ENCODE data around the gene NPAS1.

Gene NPAS1

DNA sequence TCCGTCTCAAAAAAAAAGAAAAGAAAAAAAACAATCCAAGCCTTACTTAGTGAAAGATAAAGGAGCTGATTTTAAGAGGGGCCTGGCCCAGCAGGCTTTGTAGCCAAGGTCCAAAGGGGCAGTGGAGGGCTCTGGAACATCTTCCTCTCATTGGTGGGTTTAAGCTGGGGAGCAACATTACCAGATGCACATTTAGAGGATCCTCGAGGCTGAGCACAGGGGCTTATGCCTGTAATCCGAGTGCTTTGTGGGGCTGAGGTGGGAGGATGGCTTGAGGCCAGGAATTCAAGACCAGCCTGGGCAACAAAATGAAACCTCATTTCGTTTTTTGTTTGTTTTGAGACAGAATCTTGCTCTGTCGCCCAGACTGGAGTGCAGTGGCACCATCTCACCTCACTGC, 36.8 kb downstream of the NPAS1 start:
- DNase-seq (ENCODE audit: low read depth, low spot score): no peak
- TF ChIP-seq, protein P1, sequence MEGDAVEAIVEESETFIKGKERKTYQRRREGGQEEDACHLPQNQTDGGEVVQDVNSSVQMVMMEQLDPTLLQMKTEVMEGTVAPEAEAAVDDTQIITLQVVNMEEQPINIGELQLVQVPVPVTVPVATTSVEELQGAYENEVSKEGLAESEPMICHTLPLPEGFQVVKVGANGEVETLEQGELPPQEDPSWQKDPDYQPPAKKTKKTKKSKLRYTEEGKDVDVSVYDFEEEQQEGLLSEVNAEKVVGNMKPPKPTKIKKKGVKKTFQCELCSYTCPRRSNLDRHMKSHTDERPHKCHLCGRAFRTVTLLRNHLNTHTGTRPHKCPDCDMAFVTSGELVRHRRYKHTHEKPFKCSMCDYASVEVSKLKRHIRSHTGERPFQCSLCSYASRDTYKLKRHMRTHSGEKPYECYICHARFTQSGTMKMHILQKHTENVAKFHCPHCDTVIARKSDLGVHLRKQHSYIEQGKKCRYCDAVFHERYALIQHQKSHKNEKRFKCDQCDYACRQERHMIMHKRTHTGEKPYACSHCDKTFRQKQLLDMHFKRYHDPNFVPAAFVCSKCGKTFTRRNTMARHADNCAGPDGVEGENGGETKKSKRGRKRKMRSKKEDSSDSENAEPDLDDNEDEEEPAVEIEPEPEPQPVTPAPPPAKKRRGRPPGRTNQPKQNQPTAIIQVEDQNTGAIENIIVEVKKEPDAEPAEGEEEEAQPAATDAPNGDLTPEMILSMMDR (IDR thresholded peaks at IDR 0.05; ENCODE audit: low read depth, low read length): no peak
- in situ Hi-C loops (cut with HindIII; ENCODE audit: low sequenced_read_pairs): no loop called here
- no peak overlapping the region for H3K4me3 ChIP-seq (ENCODE audit: low read depth, low read length)

DNA sequence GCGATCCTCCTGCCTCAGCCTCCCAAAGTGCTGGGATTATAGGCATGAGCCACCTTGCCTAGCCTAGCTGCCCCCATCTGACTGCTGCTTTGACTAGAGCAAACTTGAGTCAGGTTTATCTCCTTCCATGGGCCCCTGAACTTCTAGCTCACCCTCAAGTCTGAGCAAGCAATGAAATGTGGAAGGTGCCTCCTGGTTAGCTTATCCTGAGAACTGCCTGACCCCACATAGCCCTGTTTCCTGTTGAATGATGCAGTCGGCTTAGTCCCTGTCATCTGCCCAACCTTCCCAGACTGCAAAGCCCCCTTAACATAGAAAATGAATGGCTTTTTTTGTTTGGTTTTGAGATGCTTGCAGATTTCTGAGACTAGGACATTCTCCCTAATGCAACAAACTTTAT, 37.7 kb downstream of the NPAS1 start:
- DNase-seq (ENCODE audit: low read depth, low spot score): peak; percentile 9
- no peak overlapping the region for H3K4me3 ChIP-seq (ENCODE audit: low read depth, low read length)
- in situ Hi-C loops (cut with HindIII; ENCODE audit: low sequenced_read_pairs): no loop called here
- TF ChIP-seq, protein P1 (IDR thresholded peaks at IDR 0.05; ENCODE audit: low read depth, low read length): no peak

DNA sequence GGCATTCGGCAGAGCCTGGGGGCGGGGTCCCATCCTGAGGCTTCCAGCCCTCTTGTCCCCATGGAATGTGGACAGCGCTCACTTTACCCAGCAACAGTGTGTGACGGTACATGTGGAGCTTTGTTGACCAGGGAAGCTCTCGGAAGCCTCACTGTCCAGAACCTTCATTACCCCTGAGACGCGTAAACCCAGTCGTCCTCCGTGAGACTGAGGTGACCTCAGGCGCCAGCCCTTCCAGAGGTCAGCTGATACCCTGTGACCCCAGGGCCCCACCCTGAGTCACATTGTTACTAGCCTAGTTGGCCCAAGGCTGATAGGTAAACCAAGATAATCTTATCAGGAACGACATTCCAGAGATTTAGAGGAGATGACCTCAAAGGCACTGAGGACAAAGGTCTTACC, 39.0 kb downstream of the NPAS1 start:
- in situ Hi-C loops (cut with HindIII; ENCODE audit: low sequenced_read_pairs): no loop called here
- DNase-seq (ENCODE audit: low read depth, low spot score): no peak

DNA sequence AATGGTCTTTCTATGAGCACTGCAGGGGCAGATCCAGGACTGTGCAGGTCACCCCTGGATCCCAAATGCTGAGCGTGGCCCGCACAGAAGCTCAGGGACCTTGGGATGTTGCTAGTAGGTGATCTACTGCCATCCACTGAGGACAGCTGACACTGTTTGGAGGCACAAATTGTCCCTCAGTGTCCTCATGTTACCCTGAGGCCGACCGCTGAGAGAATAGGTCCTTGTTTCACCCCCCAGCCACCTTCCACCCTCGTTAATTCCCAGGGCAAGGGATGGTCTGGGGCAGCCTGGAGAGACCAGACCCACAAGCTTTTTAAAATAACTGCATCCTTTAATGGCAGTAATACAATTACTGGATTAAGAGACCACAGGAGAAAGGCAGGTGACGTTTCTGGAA, 44.2 kb downstream of the NPAS1 start:
- DNase-seq (ENCODE audit: low read depth, low spot score): no peak
- TF ChIP-seq, protein P1 (IDR thresholded peaks at IDR 0.05; ENCODE audit: low read depth, low read length): no peak
- in situ Hi-C loops (cut with HindIII; ENCODE audit: low sequenced_read_pairs): no loop called here
- no peak overlapping the region for H3K4me3 ChIP-seq (ENCODE audit: low read depth, low read length)

More for the DNA sequence above, 39.0 kb downstream of the NPAS1 start:
- TF ChIP-seq, protein P1 (IDR thresholded peaks at IDR 0.05; ENCODE audit: low read depth, low read length): no peak
- no peak overlapping the region for H3K4me3 ChIP-seq (ENCODE audit: low read depth, low read length)

DNA sequence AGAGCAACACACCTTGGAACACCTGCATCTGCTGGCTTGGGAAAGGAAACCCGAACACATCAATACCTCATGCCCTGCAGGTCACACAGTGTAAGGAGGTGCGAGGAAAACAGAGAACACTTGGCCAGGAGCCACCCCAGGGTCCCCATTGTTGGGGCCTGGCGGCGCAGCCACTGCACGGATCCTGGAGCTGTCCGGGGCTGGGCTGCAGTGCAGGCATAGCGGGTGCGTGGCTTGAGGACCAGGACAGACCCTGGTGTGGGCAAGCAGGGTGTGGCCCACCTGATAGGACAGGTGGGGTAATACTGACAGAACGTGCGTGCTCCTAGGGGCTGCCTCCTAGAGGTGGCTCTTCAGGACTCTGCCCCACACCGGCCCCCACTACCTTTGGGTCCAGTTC, 45.6 kb downstream of the NPAS1 start:
- no peak overlapping the region for H3K4me3 ChIP-seq (ENCODE audit: low read depth, low read length)
- TF ChIP-seq, protein P1 (IDR thresholded peaks at IDR 0.05; ENCODE audit: low read depth, low read length): no peak
- no peak for DNase-seq (ENCODE audit: low read depth, low spot score)
- in situ Hi-C loops (cut with HindIII; ENCODE audit: low sequenced_read_pairs): no loop called here

DNA sequence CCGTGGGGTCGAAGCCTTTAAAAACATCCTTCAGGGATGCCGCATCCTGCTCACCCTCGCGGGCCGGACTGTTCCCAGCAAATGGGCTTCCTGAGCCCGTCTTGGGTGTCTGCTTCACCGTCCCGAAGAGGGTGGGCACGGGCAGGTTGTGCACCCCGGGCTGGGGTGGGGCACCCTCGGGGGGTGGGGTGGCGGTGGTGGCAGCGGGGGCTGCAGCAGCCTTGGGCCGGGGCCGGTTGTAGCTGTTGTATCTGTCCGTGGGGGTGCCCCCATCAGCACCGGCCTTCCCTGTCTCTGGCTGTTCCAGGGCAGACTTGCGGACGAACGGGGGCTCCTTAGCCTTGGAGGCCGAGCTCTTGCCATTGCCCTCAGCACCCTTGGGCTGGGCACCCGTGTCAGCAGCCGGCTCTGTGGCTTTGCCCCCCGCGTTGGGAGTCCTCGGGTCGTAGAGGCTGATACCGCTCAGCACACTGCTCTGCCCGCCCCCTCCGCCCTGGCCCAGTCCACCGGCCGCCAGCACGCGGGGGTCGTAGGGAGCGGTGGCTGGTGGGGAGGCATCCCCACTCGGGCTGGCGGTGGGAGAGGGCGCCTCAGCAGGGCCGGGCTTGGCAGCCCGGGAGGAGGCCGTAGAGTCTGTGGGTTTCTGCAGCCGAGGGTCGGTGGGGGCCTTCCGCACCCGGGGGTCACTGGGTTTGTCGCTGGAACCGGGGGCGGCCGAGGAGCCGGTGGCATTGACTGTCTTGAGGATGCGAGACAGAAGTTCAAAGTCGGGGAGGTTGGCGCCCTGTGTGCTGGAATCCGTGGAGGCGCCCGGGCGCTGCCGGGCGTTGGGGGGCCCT, 47.0 kb downstream of the NPAS1 start:
- TF ChIP-seq, protein P1 (IDR thresholded peaks at IDR 0.05; ENCODE audit: low read depth, low read length): no peak
- no peak overlapping the region for H3K4me3 ChIP-seq (ENCODE audit: low read depth, low read length)
- no peak for DNase-seq (ENCODE audit: low read depth, low spot score)
- in situ Hi-C loops (cut with HindIII; ENCODE audit: low sequenced_read_pairs): no loop called here
